ENCODE measurements around the gene PCBD1.

The PCBD1 gene

DNA sequence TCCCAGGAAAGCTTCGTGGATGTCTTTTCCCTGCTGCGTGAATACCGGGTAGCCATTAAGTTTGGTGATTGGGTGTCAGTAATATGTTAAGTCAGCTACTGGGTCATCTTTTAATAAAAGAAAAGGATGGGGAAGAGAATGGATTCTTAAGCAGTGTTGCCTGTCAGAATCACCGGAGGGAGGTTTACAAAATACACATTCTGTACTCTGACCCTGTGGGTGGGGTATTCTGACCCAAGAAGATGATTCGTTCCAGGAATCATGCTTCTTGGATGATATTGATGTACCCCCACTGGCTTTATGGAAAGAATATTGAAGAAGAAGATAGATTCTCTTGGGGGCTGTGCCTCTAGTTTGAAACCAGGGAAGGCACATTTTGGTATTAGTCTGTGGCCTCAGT is 54.3 kb downstream of the PCBD1 start:
- no peak overlapping the region for H3K4me3 ChIP-seq (ENCODE audit: low read depth, low read length)
- TF ChIP-seq, protein P1, sequence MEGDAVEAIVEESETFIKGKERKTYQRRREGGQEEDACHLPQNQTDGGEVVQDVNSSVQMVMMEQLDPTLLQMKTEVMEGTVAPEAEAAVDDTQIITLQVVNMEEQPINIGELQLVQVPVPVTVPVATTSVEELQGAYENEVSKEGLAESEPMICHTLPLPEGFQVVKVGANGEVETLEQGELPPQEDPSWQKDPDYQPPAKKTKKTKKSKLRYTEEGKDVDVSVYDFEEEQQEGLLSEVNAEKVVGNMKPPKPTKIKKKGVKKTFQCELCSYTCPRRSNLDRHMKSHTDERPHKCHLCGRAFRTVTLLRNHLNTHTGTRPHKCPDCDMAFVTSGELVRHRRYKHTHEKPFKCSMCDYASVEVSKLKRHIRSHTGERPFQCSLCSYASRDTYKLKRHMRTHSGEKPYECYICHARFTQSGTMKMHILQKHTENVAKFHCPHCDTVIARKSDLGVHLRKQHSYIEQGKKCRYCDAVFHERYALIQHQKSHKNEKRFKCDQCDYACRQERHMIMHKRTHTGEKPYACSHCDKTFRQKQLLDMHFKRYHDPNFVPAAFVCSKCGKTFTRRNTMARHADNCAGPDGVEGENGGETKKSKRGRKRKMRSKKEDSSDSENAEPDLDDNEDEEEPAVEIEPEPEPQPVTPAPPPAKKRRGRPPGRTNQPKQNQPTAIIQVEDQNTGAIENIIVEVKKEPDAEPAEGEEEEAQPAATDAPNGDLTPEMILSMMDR (IDR thresholded peaks at IDR 0.05; ENCODE audit: low read depth, low read length, missing control alignments): no peak
- in situ Hi-C loops (cut with HindIII; ENCODE audit: low sequenced_read_pairs): no loop called here
- DNase-seq (ENCODE audit: low read depth): no peak

DNA sequence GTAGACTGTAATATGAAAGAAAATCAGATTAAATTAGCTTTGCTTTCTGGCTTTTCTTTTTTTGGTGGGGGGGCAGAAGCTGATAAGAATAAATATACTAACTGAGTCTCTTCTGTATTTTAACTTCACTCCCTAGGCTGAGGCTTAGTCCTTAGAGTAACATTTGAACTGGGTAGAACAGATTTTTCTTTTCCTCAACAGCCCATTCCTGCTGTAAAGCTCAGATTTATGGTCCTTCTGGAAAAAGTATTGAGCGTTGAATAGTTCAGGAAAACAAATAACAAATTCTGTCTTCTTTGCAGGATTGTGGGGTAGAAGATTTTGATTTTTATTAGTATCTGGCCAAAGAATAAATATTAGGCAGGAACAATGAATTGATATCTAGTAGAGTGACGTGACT is 54.8 kb downstream of the PCBD1 start:
- DNase-seq (ENCODE audit: low read depth): no peak
- H3K4me3 ChIP-seq (ENCODE audit: low read depth, low read length): no peak overlapping the region
- TF ChIP-seq, protein P1 (IDR thresholded peaks at IDR 0.05; ENCODE audit: low read depth, low read length, missing control alignments): no peak
- in situ Hi-C loops (cut with HindIII; ENCODE audit: low sequenced_read_pairs): no loop called here
